PFSK-1 (cell line): ENCODE data around the gene SOBP.

Experiments
- FOXP2 ChIP-seq: optimal IDR thresholded peaks from 2 replicates; pipeline ENCODE3; 2011; ENCODE audit warnings: borderline replicate concordance, control low read depth, inconsistent platforms; ENCODE audit not compliant: insufficient read depth; ENCODE audit errors: extremely low read length, extremely low read depth
- POLR2AphosphoS5 ChIP-seq: IDR thresholded peaks from 2 replicates; pipeline ENCODE4 v1.6.1; 2012; ENCODE audit warnings: low read depth, mild to moderate bottlenecking, control low read depth, low read length, moderate library complexity
- REST ChIP-seq, 2 experiments: IDR thresholded peaks; 2 replicates each; pipeline versions ENCODE4 v1.6.1 to v1.8.0; 2011 to 2012; ENCODE audit warnings: low read depth in 2 of 2, low read length in 2 of 2, control low read depth in 1 of 2, inconsistent platforms in 1 of 2, mild to moderate bottlenecking in 1 of 2, moderate library complexity in 1 of 2; ENCODE audit not compliant: insufficient read depth in 1 of 2
- SIN3A ChIP-seq: IDR thresholded peaks from 2 replicates; pipeline ENCODE4 v1.6.1; 2012; ENCODE audit warnings: mild to moderate bottlenecking, low read length, moderate library complexity, borderline replicate concordance; ENCODE audit not compliant: insufficient read depth
- TAF1 ChIP-seq: IDR thresholded peaks from 2 replicates; pipeline ENCODE4 v1.6.1; 2012; ENCODE audit warnings: low read length, control low read depth, borderline replicate concordance; ENCODE audit not compliant: insufficient read depth

SOBP gene

GRCh38 chr6:107479089-107479690 is 10.7 kb upstream of the SOBP start:
- TF ChIP-seq SIN3A (no peak), POLR2AphosphoS5 (no peak), FOXP2 (no peak), REST (IDR thresholded peaks at IDR 0.05; ENCODE audit: insufficient read depth in 1 of 2, low read depth in 2 of 2, low read length in 2 of 2) (no peak), TAF1 (no peak)

- TF ChIP-seq REST (IDR thresholded peaks at IDR 0.05; ENCODE audit: insufficient read depth in 1 of 2, low read depth in 2 of 2, low read length in 2 of 2) (no peak), SIN3A (no peak), POLR2AphosphoS5 (no peak)
Measured at GRCh38 chr6:107485157-107485556, 4.8 kb upstream of the SOBP start.

- TF ChIP-seq TAF1 (no peak), SIN3A (no peak), FOXP2 (no peak), REST (IDR thresholded peaks at IDR 0.05; ENCODE audit: insufficient read depth in 1 of 2, low read depth in 2 of 2, low read length in 2 of 2) (no peak), POLR2AphosphoS5 (no peak)
Measured at GRCh38 chr6:107488174-107488874, 1.6 kb upstream of the SOBP start.

- TF ChIP-seq FOXP2 = no peak
- TF ChIP-seq REST (IDR thresholded peaks at IDR 0.05; ENCODE audit: insufficient read depth in 1 of 2, low read depth in 2 of 2, low read length in 2 of 2) = no peak
- no peak for TF ChIP-seq SIN3A
- TF ChIP-seq TAF1 = no peak
- no peak for TF ChIP-seq POLR2AphosphoS5
Measured at GRCh38 chr6:107488875-107489635, 862 bp upstream of the SOBP start.
